HG03045 (cell line): ENCODE data around the gene TPSAB1.
"Not testable (repeated sequence)": the region's sequence is repeated elsewhere in the genome, so short reads cannot be mapped to it uniquely, and the experiment has no call there.

Experiments
- ATAC-seq: cut with Tn5 transposase; IDR thresholded peaks from one replicate; pipeline ENCODE4 v1.9.1; 2021; ENCODE audit warnings: mild to moderate bottlenecking, moderate library complexity; ENCODE audit not compliant: unreplicated experiment

Gene TPSAB1

DNA sequence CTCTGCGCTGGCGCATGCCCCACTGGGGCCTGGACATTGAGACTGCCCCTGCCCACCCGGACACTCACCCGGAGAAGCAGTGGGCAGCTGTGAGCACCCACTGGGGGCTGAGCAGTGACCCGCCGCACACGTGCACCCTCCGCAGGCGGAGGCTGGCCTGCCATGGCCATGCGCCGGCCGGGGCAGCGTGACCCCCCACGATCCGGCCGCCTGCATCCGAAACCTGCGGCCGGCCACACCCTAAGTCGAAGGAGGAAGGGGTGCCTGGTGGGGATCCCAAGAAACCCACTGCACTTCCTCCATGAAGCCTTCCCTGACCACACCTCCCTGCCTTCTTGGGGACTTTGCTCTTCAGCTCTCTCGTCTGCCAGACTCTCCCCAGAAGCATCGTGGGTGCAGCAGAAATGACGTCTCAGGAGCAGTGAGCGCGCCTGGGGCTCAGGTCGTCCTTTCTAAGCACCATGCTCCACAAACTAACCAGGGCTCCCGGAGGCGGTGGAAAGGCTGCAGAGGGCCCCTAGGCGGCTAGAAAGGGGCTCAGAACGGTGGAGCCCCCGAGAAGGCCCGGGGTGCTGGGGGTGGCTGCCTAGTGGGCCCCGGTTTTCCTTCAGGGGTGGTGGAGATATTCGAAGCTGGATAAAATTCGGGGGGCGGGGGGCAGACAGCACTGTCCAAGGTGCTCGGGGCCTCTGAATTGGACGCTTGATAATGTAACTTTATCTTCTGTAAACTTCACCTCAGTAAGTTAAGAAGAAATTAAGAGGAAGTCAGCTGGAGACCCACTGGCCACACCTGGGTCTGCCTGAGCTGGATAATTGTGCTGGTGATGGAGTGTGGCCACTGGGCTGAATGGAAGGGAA, 16.9 kb upstream of the TPSAB1 start:
- no peak for ATAC-seq

DNA sequence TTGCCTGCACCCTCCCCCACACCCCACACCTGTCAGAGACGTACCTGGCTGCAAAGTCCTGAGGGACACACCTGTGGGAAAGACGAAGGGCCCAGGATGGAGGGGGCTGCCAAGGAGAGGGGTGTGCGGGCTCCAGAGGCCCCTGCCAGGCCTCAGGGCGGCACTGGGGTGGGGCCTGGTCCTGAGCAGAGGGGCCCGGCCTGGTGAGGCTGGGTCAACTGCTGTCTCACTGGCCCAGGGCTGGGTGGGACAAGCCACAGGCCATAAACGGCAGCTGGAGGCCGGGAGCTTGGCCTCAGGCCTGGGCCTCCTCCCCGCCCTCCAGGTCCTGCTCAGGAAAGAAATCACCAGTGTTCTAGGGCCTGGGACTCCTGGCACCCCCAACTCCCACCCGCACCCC, 15.9 kb upstream of the TPSAB1 start:
- ATAC-seq, result no peak

DNA sequence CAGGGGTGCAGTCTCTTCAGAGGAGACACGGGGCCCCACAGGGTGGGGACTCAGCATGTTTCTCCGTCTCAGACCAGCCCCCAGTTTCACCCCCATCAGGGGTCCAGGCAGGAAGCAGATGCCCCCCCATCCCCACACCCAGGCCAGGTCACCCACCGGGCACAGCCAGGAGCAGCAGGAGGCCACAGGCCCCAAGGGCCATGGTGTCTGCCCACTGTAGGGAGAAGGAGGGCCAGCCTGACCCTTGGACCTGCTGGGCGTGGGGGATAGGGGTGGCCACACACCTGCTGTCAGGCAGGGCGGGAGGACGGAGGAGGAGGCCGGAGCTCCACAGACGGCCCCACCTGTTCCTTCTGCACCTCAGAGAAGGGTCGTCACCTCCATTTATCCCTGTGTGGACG, 15.5 kb upstream of the TPSAB1 start, which contains the start of gene TPSG1:
TPSG1 (minus strand) TSS at position 218 of the 401 bp plus-strand sequence; CDS start at position 202, 16 bp downstream.
- no peak for ATAC-seq

DNA sequence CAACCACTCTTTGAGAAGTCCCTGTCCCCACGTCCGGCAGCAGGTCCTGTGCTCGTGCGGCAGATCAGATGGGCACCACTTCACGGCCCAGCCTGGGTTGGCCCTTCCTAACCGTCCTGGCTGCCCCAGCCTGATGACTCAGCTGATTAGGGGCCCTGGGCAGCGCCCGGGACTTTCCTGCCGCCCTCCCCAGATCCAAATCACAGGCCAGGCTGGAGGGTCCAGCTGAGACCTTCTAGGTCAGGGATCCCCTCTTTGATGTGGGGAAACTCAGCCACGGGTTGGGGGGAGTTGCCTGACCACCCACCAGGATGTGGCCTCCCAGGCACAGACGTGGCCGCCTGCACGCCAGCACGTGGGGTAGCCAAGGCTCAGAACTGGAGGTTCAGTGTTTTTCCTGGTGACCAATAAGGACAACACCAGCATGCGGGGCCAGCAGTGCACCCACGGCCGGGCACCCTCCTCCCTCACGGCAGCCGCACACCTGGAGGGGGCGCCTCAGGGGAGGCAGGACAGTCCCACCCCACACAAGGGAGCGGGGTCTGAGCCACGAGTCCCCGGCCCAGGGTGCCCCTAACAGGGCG, 14.7 kb upstream of the TPSAB1 start:
- not testable (repeated sequence) for ATAC-seq

DNA sequence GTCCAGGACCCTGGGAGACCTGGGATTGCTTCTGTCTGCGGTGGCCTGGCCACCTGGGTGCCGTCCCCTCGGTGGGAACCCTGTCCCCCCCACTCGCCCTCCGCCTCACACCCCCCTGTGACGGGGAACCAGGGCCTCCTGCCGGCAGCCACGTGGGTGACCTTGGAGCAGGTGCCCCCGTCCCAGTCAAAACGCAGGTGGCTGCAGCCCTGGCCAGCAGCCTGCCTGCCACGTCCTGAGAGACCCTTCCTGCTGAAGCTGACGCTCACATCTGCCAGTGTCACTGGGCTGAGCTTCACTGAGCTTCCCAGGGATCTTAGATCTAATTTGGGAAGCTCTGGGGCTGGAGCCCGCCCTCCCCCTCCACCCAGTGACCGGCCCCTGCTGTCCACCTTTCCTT, 13.8 kb upstream of the TPSAB1 start:
- not testable (repeated sequence) for ATAC-seq

DNA sequence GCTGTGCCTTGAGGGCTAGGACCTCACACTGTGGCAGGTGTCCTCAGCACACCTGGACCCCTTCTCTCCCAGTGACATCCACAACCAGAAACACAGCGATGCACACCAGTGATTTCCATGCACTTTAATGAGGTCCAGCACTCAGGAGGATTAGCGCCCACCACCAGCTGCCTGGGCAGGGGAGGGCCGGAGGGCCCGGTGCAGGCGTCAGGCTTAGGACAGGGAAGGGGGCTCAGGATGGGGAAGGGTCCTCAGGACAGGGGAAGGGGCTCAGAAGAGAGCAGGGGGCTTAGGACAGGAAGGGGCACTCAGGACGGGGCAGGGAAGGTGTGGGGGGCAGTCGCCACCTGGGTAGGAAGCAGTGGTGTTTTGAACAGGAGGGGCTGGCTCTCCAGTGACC, 12.3 kb upstream of the TPSAB1 start:
- not testable (repeated sequence) for ATAC-seq

DNA sequence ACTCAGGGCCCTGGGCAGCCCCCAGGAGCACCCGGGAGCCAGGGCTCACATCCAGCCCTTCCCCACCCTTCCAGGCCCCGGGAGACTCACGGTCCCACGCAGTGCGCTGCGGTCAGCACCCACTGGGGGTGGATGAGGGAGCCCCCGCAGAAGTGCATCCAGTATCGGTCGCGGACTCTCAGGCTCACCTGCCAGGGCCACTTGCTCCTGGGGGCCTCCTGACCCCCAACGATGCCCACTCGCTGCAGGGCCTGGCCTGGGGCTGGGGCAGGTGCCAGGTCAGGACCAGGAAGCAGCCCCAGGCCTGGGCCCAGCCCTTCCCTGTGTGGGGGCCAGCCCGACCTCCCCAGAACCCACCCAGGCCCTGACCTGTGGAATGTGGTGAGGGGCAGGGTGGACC, 11.0 kb upstream of the TPSAB1 start:
- not testable (repeated sequence) for ATAC-seq

DNA sequence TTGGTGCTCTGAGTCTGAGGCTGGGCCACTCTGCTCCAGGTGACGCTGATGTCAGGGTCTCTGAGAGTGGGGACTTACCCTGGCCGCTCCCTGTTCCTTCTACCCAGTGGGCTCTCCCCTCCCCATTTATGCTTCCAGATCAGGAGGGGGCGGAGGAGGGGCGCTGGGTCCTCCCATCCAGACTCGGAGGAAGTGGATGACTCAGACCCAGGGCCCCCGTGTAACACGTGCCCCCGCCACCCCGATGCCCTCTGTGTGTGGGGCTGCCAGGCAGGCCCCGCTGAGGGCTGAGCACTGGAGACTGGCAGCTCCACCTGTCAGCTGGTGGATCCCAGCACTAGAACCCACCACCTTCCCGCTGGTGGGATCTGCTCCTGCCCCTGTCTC, 10.4 kb upstream of the TPSAB1 start, which contains the start of gene TPSB2:
TPSB2 (minus strand) TSS at position 101 of the 387 bp plus-strand sequence. CDS start 233 bp downstream, outside the sequence.
- ATAC-seq, result not testable (repeated sequence)

DNA sequence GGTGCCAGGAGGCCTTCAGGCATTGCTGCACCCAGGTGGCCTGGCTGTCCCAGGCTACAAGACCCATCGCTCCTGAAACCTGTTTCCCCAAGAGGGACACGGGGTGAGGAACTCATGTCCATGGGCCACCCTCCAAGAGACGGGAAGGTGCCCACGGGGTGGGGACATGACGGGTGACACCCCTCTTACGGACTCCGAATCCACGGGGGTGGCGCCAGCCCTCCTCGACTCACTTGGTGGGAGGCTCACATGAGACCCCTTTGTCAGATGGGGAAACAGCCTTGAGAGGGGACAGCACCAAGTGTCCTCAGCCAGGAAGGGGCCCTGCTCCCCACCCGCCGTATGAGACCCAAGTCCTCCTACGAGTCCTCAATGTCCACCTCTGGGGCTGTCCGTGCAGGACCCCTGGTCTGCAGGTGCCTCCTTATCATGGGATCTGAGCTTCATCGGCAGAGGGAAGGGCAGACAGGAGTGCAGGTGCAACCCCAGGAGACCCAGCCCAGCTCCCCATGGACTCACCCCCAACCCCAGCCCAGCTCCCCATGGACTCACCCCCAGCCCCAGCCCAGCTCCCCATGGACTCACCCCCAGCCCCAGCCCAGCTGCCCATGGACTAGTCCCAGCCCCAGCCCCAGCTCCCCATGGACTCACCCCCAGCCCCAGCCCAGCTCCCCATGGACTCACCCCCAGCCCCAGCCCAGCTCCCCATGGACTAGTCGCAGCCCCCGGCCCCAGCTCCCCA, 9.9 kb upstream of the TPSAB1 start:
- not testable (repeated sequence) for ATAC-seq

DNA sequence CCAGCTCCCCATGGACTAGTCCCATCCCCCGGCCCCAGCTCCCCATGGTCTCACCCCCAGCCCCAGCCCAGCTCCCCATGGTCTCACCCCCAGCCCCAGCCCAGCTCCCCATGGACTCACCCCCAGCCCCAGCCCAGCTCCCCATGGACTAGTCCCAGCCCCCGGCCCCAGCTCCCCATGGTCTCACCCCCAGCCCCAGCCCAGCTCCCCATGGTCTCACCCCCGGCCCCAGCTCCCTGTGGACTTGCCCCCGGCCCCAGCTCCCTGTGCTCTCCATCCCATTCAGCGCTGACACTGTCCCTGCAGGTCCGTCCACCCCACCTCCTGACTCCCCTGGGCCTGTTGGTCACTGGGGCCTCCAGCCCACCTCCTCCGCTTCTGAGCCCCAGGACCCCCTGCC, 9.2 kb upstream of the TPSAB1 start:
- not testable (repeated sequence) for ATAC-seq

DNA sequence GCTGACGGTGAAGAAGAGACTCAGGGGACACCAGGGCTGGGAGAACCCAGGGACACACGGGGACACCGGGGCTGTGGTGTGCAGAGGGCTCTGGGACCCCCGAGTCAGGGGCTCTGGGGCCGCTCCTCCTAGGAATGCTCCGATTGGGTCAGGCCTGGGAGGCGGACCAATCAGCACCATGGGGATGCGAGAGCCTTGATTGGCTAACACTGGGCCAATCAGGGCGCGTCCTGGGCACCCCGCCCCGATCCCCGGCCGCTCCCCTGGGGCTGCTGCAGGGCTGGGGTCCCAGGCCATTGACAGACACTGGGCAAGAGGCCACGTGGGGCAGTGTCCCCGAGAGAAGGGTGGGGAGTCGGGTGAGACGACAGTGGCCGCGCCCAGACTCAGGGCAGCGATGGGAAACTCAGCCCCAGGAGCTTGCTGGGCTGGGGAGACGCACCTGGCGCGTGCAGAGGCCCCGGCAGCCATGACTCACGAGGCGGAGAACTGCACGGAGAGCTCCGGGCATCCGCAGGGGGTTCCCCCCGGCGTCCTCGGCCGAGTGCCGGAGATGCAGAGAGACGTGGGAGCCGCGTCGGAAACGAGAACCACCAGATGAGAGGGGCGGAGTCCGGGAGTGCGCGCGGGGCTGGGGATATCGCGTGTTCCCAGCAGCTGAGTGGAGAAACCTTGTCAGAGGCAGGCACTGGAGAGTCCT, 8.3 kb upstream of the TPSAB1 start:
- ATAC-seq, result not testable (repeated sequence)

DNA sequence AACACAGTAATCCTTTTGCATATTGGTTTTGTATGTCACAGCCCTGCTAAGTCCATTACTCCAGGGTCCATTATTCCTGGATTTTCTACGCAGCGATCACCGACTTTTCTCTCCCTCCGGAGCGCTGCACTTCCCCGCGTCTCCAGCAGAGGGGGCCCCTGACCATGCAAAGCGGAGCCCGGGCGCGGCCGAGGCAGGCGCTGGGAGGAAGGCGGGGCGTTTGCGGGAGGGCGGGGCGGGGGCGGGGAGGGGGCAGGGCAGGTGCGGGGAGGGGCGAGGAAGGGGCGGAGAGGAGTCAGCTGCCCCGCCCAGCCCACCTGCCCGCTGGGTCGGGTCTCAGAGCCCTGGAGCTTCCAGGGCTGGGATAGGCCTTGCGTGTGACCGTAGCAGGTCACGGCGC, 3.8 kb upstream of the TPSAB1 start:
- not testable (repeated sequence) for ATAC-seq

DNA sequence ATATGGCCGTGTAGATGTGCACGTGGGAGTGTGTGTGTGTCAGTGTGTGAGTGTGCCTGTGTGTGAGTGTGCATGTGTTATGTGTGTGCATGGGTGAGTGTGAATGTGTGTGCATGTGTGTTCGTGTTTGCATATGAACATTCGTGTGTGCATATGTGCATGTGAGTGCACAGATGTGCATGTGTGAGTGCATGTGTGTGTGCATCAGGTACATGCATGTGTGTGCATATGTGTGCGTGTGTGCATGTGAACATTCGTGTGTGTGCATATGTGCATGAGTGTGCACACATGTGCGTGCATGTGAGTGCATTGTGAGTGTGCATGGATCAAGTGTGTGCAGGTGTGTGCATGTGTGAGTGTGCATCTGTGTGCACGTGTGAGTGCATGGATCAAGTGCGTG, 2.5 kb upstream of the TPSAB1 start:
- ATAC-seq, result no peak

DNA sequence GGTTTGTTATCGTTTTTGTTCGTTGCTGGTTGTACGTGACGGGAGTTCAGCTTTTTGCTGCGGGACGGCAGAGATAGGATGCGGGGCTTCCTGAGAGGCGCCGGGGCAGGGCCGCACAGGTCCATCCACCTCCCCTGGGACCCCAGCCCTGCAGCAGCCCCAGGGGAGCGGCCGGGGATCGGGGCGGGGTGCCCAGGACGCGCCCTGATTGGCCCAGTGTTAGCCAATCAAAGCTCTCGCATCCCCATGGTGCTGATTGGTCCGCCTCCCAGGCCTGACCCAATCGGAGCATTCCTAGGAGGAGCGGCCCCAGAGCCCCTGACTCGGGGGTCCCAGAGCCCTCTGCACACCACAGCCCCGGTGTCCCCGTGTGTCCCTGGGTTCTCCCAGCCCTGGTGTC, 1.6 kb upstream of the TPSAB1 start:
- not testable (repeated sequence) for ATAC-seq

DNA sequence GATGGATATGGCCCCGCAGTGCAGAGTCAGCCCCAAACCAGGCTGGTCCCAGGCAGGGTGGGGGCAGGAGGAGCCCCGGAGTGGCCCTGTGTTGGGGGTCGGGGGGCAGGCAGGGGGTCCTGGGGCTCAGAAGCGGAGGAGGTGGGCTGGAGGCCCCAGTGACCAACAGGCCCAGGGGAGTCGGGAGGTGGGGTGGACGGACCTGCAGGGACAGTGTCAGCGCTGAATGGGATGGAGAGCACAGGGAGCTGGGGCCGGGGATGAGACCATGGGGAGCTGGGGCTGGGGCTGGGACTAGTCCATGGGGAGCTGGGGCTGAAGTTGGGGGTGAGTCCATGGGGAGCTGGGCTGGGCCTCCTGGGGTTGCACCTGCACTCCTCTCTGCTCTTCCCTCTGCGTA, 930 bp upstream of the TPSAB1 start:
- not testable (repeated sequence) for ATAC-seq

DNA sequence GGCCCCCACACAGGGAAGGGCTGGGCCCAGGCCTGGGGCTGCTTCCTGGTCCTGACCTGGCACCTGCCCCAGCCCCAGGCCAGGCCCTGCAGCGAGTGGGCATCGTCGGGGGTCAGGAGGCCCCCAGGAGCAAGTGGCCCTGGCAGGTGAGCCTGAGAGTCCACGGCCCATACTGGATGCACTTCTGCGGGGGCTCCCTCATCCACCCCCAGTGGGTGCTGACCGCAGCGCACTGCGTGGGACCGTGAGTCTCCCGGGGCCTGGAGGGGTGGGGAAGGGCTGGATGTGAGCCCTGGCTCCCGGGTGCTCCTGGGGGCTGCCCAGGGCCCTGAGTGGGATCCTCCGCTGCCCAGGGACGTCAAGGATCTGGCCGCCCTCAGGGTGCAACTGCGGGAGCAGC, 576 bp downstream of the TPSAB1 start:
- ATAC-seq, result not testable (repeated sequence)

DNA sequence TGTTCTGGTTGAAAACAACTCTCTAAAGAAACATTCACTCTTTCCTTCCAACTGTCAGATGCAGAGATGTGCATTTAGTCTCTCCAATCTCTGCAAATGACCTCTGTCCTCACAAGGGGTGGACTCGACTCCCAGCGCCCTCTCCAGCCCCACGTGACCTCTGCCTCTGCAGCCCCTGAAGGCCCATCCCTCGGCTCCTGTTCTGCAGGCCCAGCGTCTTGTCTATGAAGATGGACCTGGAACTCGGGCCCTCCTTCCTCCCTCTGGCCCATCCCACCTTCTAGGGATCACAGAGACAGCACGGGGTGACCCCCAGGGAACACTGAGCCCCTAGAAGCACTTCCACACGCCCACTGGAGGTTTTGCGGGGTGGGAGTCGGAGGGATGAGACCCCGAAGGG, 2.9 kb downstream of the TPSAB1 start:
- ATAC-seq, result not testable (repeated sequence)

DNA sequence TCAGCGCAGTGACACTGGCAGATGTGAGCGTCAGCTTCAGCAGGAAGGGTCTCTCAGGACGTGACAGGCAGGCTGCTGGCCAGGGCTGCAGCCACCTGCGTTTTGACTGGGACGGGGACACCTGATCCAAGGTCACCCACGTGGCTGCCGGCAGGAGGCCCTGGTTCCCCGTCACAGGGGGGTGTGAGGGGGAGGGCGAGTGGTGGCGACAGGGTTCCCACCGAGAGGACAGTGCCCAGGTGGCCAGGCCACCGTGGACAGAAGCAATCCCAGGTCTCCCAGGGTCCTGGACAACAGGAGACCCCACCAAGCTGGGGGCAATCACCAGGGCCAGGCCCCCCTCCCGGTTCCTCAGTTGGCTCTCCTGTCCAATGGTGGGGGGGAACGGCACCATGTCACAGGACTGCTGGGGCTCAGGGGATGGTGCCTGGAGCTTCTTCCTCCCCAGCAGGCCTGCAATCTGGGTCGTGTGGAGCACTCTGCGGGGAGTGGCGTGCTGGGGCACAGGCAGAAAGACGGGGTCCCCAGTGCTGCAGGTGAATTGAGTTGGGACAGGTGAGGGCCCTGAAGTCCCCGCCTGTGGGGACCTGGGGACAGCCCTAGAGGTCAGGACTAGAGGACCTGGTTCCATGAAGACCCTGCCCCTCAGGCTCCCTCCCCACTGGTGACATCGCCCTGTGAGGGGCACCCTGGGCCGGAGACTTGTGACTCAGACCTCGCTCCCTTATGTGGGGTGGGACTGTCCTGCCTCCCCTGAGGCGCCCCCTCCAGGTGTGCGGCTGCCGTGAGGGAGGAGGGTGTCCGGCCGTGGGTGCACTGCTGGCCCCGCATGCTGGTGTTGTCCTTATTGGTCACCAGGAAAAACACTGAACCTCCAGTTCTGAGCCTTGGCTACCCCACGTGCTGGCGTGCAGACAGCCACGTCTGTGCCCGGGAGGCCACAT, 3.7 kb downstream of the TPSAB1 start:
- not testable (repeated sequence) for ATAC-seq

DNA sequence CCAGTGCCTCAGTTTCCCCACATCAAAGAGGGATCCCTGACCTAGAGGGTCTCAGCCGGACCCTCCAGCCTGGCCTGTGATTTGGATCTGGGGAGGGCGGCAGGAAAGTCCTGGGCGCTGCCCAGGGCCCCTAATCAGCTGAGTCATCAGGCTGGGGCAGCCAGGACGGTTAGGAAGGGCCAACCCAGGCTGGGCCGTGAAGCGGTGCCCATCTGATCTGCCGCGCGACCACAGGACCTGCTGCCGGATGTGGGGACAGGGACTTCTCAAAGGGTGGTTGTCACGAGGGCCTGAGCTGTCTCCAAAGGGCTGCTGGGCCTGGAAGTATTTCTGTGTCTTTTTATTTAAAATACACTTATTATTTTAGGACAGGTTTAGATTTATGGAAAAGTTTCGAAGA, 4.4 kb downstream of the TPSAB1 start:
- ATAC-seq, result no peak
